ENCODE data around the gene EML3.

EML3 gene

DNA sequence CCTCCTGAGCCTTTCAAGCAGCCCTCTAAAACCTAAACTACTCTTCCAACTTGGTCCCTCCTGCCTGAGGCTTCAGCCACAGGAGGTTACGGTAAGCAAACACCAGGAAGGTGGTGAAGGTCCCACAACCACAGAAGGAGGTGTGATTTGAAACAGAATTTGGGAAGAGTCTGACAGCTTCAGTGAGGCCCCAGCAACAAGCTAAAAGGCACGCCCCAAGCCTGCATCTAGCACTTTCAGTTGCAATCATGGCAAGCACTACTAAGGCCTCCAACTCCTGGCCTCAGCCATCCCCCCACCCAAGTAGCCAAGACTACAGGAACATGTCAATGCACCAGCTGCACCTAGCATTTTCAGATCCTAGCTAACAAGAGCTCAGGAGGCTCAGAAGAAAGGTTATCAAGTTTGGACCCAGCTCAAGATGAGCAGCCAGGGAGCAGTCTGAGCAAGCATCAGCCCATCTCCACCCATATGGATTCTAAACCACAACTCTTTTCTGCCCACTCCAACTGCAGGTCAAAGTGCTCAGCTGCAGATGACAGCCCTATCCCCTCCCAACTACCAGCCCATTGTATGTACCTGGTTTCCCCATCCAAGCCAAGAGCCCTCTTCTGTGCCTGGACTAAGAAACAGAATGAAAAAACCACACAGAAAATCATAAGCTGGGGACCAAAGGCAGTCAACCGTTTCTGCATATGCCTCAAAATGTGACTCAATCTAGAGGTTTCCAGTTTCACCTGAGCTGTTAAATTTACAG, 55.5 kb downstream of the EML3 start:
- TF ChIP-seq, protein P1, sequence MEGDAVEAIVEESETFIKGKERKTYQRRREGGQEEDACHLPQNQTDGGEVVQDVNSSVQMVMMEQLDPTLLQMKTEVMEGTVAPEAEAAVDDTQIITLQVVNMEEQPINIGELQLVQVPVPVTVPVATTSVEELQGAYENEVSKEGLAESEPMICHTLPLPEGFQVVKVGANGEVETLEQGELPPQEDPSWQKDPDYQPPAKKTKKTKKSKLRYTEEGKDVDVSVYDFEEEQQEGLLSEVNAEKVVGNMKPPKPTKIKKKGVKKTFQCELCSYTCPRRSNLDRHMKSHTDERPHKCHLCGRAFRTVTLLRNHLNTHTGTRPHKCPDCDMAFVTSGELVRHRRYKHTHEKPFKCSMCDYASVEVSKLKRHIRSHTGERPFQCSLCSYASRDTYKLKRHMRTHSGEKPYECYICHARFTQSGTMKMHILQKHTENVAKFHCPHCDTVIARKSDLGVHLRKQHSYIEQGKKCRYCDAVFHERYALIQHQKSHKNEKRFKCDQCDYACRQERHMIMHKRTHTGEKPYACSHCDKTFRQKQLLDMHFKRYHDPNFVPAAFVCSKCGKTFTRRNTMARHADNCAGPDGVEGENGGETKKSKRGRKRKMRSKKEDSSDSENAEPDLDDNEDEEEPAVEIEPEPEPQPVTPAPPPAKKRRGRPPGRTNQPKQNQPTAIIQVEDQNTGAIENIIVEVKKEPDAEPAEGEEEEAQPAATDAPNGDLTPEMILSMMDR (conservative IDR thresholded peaks at IDR 0.05; ENCODE audit: low read depth, low read length) = no peak
- no peak for DNase-seq (ENCODE audit: low read depth)
- H3K4me3 ChIP-seq (ENCODE audit: low read length) = no peak overlapping the region

- H3K4me3 ChIP-seq (ENCODE audit: low read length) = peak overlapping the region; percentile 12
- TF ChIP-seq, protein P1 (conservative IDR thresholded peaks at IDR 0.05; ENCODE audit: low read depth, low read length) = no peak
- DNase-seq (ENCODE audit: low read depth) = peak; percentile 82
Observed at GRCh38 chr11:62556108-62556874, 56.3 kb downstream of the EML3 start.

- H3K4me3 ChIP-seq (ENCODE audit: low read length) = peak overlapping the region; percentile 12
- no peak for DNase-seq (ENCODE audit: low read depth)
- TF ChIP-seq, protein P1 (conservative IDR thresholded peaks at IDR 0.05; ENCODE audit: low read depth, low read length) = no peak
Observed at GRCh38 chr11:62555464-62556107, 57.0 kb downstream of the EML3 start.

- DNase-seq (ENCODE audit: low read depth) = no peak
- TF ChIP-seq, protein P1 (conservative IDR thresholded peaks at IDR 0.05; ENCODE audit: low read depth, low read length) = no peak
- H3K4me3 ChIP-seq (ENCODE audit: low read length) = no peak overlapping the region
Observed at GRCh38 chr11:62554387-62555167, 58.0 kb downstream of the EML3 start.

- DNase-seq (ENCODE audit: low read depth) = no peak
- H3K4me3 ChIP-seq (ENCODE audit: low read length) = peak overlapping the region; percentile 26
- TF ChIP-seq, protein P1 (conservative IDR thresholded peaks at IDR 0.05; ENCODE audit: low read depth, low read length) = no peak
Observed at GRCh38 chr11:62553839-62554361, 58.7 kb downstream of the EML3 start.

DNA sequence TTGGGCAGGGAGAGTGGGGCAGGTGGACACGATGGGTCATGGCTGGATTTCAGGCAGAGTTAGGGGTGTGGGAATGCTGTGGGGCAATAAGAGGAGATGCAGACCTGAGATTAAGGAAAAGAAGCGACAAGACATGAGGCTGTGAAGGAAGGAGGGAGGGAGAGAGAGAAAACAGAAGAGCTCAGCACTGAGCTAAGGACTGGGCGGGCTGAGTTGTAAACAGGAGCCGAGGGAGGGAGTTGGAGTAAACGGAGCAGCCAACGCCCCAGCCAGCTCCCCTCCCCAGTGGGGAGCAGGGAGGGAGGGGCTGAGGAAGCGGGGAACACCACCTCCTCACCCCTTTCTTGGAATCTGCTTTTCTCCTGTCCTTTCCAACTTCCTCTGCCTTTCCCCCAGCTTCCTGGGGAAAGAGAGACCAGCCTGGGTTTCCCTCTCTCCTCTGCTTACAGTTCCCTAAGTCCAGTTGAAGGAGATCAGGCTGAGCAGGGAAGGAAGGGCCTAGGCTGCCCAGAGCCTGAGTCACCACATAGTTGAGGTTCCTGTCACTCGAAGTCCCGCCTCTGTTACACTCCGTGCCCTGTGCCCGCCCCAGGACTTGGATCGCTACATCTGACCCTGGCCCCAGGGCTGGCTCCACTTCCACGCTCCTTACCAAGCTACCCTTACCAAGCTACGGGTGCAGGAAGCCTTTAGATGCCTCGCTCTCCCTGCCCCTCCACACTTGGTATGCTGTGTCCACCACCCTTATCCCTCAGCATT, 59.3 kb downstream of the EML3 start:
- TF ChIP-seq, protein P1 (conservative IDR thresholded peaks at IDR 0.05; ENCODE audit: low read depth, low read length) = no peak
- H3K4me3 ChIP-seq (ENCODE audit: low read length) = peak overlapping the region; percentile 26
- peak; percentile 91 for DNase-seq (ENCODE audit: low read depth)
